GM15510 (cell line): Measurements from ENCODE around the gene ITSN1.

Source experiments
- POLR2A ChIP-seq: IDR thresholded peaks from 3 replicates; pipeline ENCODE4 v1.6.1; 2011; ENCODE audit warnings: borderline replicate concordance; ENCODE audit not compliant: insufficient read length; ENCODE audit errors: extremely low read depth

The ITSN1 gene

GRCh38 chr21:33734818-33735217 is 92.5 kb downstream of the ITSN1 start:
- no peak for TF ChIP-seq POLR2A

GRCh38 chr21:33736569-33736968 is 94.3 kb downstream of the ITSN1 start:
- TF ChIP-seq POLR2A = no peak

DNA sequence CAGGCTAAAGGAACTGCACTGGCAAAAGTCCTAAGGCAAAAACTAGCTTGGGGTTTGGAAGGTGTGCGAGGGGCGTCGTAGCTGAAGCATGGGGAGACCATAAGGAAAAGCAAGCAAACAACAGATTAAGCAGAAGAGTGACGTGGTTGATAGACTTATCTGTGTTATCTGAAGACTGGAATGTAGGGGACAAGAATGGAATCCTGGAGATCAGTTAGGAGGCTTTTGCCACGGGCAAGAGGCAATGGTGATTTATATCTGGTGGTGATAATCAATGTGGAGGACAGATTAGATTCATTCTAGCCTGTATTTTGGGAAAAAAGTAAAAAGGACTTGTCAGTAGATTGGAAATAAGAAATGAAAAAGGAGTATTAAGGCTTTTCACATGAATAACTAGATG is 97.4 kb downstream of the ITSN1 start:
- TF ChIP-seq POLR2A = no peak

- TF ChIP-seq POLR2A = no peak
Observed at GRCh38 chr21:33747420-33747819, 105.1 kb downstream of the ITSN1 start.

DNA sequence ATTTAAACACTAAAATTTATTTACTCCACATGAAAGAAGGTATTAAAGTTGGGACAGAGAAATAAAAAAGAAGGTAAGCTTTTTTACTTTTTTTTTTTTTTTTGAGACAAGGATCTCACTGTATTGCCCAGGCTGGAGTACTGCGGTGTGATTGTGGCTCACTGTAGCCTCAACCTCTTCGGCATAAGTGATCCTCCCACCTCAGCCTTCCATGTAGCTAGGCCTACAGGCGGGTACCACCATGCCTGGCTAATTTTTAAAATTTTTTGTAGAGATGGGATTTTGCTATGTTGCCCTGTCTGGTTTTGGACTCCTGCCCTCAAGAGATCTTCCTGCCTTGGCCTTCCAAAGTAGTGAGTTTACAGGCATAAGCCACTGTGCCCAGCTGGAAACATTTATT is 106.6 kb downstream of the ITSN1 start:
- TF ChIP-seq POLR2A = no peak

- TF ChIP-seq POLR2A = no peak
Observed at GRCh38 chr21:33750017-33750416, 107.7 kb downstream of the ITSN1 start.

DNA sequence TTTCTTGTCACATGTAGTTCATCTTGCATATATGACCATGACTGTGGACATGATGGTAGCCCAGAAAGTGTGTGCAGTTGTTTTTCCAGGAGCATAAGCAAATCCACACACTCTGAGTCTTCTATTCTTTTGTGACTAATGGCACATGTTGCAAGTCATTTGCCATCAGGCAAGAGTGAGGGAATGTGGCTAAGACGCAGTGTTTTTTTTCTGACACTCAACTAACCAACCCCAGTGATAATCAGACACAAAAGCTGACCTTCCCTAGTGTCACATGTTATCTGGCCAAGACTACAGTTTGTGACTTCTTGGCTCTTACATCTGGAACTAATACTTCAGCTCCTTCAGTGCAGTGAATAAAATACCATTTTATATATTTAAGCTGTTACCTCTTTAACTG is 108.8 kb downstream of the ITSN1 start:
- no peak for TF ChIP-seq POLR2A

DNA sequence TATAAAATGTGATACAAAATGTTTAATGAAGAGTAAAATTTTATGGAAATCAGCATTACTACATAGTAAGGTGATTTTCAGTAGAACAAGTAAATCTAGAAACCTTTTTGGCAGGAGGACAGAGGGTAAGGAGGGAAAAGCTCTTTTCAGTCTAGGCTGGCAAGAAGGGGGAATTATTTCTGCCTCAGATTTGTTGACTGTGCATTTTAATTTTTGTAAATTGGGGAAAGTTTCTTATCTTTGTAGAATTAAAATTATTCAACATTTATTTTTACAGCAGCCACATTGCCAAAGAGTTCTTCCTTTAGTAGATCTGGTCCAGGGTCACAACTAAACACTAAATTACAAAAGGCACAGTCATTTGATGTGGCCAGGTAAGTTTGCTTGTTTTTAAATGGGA is 109.2 kb downstream of the ITSN1 start:
- no peak for TF ChIP-seq POLR2A

GRCh38 chr21:33752260-33752659 is 110.0 kb downstream of the ITSN1 start:
- no peak for TF ChIP-seq POLR2A

DNA sequence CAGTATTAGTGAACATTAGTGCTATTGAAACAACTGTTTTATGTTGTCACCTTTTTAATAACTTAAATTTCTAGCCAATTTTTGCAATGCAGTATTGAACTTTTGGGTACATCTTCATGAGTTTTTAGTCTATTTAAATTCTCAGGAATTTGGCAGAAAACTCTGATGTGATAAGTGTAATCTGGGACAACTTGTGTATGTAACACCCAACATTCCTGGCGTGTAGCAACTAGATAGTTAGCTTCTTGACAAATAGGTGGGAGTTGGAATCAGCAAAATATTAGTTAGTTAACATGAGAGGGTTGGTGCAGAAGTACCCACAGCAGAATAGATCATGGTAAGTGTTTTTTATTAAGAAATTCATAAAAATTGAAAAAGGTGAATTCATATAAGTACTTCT is 111.6 kb downstream of the ITSN1 start:
- TF ChIP-seq POLR2A = no peak

- no peak for TF ChIP-seq POLR2A
Observed at GRCh38 chr21:33754481-33754880, 112.2 kb downstream of the ITSN1 start.

DNA sequence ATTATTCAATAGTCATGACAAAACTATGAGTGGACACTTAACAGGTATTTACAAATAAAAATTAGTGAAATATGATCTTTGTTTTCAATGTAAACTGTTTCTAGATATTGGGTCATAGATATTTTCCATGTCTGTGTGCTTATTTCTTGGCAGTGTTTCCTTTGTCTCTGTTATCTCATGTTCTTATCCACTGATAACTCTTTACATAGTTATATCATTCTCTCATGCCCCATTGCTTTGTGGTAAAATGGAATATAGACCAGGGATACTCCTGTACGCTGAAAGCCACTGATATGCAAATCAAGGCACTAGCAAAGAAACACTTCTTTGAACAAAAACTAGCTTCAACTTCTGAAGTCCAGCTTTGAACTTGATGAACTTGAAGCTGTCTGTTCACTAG is 113.1 kb downstream of the ITSN1 start:
- TF ChIP-seq POLR2A = no peak

GRCh38 chr21:33760641-33761440 is 118.5 kb downstream of the ITSN1 start:
- TF ChIP-seq POLR2A = no peak

DNA sequence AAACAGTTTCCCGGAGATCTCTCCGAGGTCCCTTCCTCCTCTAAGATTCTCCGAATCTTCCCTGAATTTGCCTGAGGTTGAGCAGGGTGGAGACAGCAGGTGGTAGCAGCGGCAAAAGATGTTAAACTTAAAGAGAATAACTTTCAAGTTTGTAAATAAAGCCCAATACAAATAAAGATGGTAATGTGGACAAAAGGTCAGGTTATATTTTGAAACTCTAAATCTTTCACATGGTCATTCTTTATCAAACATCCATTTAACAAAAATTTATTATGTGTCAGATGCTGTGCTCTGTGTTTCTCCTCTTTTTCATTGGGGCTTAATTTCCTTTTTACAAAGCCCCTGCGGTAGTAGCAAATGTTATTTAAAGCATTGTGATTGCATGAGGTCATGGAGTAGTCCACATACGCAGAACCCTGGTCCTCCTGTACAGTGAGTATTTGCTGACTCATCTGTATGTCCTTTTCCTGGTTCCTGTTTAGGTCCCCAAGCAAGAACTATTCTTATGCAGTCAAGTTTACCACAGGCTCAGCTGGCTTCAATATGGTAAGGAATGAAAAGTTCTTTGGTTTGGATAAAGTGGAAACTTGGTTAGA is 119.2 kb downstream of the ITSN1 start:
- no peak for TF ChIP-seq POLR2A

DNA sequence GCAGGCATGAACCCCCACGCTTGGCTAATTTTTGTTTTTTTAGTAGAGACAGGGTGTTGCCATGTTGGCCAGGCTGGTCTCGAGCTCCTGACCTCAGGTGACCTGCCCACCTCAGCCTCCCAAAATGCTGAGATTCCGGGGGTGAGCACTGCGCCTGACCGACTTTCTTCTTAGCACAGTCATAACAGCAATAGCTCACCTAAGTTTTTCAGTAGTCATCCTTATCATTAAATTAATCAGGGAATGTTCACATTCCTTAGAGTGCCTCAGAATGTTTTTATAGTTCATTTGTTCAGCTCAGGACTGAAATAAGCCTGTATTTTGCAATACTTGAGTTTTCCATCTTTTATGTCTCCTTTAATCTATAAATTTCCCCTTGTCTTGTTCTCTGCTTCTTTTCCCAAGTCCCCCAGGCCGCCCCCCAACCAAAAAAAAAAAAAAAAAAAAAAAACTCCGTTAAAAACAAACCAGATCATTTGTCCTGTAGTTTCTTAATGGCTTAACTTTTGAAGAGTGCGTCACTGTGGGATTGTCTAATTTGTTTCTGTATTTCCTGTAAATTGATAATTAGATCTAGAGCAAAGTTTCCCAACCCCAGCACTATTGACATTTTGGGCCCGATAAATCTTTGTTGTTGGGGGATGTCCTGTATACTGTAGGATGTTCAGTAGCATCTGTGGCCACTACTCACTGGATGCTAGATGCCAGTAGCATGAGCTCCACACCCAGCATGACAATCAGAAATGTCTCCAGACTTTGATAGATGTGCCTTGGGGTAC is 120.7 kb downstream of the ITSN1 start:
- no peak for TF ChIP-seq POLR2A

DNA sequence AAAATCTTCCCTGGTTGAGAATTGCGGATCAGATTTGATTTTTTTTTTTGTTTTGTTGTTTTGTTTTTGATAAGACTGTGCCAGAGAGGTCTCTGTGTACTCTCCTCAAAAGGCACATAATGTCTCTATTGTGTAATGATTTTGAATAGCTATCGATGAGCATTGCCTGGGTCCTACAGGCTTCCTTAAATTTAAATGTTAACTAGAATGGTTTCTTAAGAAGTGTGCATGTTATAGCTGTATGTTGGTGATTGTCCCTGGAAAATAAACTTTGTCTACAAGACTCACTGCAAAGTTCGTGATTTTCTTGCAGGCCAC is 121.2 kb downstream of the ITSN1 start:
- no peak for TF ChIP-seq POLR2A
